HG03097 (cell line): ENCODE data around the gene ATL1.
"Not testable (repeated sequence)": the region's sequence is repeated elsewhere in the genome, so short reads cannot be mapped to it uniquely, and the experiment has no call there.

ENCODE experiments used
- ATAC-seq: cut with Tn5 transposase; IDR thresholded peaks from one replicate; pipeline ENCODE4 v1.9.1; 2021; ENCODE audit not compliant: unreplicated experiment, low FRiP score

ATL1 gene

DNA sequence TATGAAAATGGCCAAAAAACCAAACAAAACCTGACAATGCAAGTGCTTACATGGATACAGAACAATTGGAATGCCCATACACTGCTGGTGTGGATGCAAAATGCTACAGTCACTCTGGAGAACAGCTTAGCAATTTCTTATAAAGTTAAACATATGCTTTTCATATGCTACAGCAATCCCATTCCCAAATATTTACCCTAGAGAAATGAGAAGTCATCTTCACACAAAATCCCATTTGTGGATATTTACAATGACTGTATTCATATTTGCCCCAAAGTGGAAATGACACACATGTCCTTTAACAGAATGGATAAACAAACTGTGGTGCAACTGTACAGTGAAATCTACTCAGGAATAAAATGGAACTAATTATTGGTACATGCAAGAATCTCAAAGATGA lies 87.8 kb downstream of the ATL1 start:
- peak; percentile 19 for ATAC-seq

DNA sequence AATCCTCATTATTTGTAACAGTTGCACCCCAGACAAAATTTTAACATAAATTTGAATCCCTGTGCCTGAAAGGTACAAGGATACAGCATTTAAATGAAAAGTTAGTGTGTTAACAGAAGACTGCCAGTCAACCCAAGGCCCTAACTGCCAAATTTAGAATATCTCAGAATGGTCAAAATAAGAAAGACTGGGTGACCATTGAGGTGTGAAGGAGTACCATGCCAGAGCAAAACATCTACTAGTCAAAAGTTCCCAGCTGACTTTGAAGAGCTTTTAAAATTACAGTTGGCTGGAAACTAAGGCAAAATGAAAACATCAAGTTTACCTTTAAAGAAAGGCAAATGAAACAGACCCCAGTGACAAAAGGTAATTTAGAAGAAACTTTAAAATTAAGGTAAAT lies 89.7 kb downstream of the ATL1 start:
- ATAC-seq: no peak

DNA sequence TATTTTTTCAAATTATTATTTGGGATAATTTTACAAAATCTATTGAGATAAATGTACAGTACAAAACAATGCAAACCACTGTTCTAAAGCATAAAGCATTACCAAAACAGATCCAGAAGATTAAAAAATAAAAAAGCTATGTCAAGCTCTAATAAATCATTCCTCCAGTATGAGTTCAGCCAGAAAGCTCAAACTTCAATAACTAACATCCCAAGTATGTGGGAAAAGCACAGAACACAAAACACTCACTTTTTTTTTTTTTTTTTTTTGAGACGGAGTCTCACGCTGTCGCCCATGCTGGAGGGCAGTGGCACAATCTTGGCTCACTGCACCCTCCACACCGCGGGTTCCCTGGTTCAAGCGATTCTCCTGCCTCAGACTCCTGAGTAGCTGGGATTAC lies 96.8 kb downstream of the ATL1 start:
- ATAC-seq: no peak

DNA sequence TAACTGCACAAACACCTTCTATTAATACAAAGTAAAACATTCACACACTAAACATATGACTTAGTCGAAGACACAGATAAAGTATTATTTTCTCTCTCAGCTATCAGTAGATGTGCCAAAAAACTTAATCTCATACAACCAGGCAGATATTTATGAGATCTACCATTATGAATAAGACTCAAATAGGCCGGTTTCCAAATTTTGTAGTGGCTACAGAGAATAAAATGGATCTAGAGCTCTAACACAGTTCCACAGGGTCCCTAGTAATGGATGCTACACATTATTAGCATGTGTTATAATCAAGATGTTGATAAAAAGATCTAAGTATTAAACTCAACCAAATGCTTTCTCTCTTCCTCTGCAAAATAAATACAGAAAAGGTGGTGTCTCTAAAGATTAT lies 97.8 kb downstream of the ATL1 start:
- no peak for ATAC-seq

DNA sequence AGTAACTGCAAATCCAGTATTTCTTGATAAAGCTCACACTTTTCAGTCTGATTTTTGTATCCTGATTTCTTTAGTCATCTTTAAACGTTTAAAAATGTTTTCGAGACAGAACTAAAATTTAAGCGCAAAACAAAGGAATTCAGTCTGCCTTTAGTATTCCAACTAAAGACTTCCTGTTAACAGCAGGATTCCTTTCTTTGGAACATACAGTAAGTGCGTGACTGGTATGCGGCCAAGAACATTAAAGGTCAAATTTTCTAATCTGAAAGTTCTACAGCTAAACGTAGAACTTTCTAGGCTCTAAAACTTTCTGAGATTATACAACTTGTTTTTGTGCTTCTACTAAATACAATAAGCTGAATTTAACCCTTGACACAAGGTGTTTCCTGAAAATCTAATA lies 98.3 kb downstream of the ATL1 start:
- ATAC-seq: no peak

DNA sequence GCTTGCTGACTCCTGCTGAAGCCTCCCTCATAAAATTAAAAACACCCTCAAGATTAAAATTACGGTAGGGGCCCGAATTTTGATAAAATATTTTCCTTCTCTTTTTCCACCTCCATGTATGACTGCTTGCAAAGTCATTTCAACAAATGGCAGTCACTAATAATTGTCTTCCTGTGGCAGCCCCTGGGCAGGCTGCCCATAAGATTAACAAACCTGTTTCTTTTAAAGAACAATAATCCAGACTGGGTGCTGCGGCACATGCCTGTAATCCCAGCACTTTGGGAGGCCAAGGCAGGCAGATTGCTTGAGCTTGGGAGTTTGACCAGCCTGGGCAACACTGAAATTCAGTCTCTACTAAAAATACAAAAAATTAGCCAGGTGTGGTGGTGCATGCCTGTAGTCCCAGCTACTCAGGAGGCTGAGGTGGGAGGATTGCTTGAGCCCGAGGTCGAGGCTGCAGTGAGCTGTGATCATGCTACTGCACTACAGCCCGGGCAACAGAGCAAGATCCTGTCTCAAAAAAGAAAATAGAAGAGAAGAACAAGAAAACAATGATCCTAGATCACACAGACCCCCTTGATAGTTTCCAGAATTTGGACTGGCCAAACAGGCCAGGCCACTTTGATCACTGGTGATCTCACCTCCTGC lies 99.5 kb downstream of the ATL1 start:
- ATAC-seq: no peak

DNA sequence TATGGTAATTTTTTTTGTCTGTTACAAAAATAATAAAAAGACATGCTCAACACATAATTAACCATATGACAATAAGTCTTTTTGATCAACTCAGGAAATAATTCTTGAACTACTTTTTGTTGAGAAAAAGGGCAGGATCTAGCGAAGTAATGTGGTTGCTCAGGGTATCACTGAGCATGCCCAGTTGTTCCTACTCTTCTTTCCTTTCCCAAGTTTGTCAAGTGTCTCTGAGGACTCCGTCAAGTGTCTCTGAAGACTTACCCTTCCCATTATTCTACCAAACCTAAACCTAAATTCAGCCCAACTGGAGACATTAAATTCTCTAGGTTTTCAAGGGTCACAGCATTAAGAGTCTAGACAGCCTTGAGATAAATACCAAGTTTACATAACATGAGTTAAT lies 104.6 kb downstream of the ATL1 start:
- not testable (repeated sequence) for ATAC-seq

DNA sequence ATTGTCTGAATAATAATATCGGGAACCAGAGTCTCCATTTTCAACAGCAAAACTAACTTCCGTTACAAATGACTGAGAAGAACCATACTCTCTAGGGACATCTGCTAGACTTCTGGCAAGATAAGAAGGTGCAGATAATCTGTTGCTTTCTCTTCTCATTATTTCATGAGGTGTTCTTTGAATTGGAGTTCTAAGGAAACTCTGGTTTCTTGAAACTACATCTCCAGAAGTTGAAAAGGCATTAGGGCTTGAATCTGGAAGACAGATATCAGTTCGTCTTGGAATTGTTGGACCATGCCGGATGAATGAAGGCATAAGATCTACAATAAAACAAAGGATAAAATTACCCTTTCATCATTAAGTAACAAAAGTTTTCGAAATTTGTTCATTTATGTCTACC lies 105.4 kb downstream of the ATL1 start:
- not testable (repeated sequence) for ATAC-seq

DNA sequence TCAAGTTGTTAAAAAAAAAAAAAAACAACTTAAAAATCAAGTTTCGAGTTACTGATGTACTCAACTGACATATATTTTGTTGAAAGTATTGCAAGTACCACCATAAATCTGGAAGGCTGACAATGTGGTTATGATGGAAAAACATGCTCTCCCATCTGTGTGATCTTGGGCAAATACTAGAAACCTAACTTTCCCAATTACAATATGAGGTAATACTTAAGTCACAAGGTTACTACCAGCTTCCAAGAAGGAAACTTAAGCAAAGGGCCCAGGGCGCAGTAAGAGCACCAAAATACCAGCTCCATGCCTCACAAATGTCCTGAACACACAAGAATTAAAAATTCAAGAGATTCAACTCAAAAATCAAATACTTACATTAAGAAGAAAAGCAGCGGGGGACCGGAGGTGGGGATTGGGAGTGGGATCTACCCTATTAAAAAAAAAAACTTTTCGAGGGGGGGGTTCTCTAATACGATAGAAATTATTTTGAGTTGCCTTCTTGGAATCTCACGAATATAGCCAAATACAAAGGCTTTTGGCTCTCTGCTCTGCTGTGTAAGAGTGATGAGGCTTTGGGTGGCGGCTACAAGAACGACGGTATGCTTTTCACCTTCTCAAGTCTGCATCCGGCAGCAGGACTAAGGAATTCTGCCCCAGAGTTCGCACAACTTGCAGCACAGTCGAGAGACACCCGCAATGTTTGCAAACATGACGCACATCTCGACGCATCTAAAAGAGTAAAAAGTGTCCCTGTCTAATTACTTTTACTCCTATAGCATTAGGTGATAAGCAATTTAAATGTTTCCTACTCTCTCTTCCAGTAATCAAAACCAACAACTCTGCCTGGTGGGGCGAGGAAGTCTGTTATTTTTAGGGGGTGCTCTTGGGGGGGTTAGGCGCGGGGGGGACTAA lies 107.1 kb downstream of the ATL1 start:
- ATAC-seq: no peak

DNA sequence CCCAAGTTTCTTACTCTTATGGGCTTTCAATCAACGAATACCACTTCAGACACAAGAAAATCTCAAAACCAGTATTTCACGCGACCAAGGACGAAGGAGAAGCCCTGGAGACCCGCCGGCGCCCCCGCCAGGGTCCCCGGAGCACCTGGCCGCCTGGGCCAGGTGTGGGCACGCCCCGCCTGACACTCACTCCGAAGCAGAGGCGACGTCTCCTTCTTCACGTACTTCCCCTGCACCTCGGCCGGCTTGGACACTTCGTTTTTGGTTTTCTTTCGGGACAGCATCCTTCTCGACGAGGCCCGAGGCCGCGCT lies 107.7 kb downstream of the ATL1 start:
- peak; percentile 44 for ATAC-seq

DNA sequence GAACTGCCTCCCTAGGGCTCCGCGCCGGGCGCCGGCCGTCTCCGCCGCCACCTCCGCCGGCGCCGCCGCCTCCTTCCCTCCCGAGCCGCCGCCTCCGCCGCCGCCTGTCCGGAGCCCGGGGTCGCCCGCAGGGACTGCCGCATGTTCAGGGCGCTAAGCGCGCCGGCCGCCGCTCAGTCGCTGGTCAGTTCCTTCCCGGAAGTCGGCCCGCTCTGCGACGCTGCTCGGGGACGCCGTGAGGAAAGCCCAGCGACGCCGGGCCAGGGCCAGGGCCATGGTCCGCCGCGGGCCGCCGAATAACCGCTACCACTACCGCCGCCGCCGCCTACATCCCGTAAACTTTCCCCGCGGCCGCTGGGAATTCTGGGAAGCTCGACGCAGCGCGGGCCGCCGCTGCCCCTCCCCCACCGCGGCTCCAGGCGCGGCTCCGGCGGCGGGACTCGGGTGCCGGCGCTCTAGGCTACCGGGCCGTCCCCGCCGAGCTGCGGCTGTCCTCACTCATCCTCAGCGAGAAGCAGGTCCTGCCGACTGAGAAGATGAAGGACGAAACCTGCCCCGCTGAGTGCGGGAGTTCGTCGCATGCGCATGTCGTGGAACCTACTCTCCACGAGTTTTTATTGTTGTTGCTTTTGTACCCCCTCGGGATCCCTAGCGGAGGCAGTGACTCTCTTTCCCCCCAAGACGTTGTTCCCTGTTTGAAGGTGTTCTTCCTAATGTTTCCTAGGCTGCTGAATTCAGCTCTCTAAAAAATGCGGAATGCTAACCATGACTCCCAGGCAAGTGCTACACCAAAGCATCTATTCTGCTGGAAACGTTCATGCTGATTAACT lies 108.3 kb downstream of the ATL1 start, which contains the start of gene SAV1:
SAV1 (minus strand) TSS at position 311 of the 830 bp plus-strand sequence. CDS start 339 bp downstream, outside the sequence.
- ATAC-seq: peak; percentile 53

DNA sequence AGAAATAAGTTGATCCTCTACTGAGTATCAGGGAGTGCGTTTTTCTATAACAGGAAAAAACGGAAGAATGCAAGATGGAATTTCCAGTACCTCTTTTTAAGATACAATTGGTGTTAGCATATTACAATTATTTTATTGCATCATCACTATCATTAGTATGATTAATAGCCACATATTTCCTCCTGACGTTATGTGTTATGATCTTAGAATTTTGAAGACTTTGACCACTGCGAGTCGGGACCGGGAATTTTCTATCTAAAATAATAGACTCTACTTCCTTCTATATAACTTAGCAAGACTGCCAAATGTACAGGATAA lies 108.8 kb downstream of the ATL1 start:
- ATAC-seq: no peak

DNA sequence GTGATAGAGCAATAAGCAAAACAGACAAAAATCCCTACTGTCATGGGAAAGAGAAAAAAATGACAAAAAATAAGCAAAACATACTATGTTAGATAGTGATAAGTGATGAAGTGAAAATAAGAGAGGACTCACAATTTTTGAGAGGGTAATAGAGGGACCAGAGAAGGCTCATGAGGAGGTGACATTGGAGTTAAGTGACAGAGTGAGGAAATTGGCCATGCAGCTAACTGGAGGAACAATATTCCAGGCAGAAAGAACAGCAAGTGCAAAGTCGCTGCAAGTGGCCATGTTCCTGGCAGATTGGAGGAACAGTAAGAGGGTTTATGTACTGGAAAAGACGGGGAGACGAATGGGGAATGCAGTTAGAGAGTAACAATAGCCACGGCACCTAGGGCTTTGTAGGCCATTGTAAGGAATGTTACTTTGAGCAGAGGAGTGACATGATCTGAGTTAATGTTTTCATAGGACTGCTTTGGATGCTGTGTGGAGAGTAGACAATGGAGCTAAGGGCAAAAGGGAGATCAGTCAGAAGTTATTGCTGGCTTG lies 109.6 kb downstream of the ATL1 start:
- ATAC-seq: no peak

DNA sequence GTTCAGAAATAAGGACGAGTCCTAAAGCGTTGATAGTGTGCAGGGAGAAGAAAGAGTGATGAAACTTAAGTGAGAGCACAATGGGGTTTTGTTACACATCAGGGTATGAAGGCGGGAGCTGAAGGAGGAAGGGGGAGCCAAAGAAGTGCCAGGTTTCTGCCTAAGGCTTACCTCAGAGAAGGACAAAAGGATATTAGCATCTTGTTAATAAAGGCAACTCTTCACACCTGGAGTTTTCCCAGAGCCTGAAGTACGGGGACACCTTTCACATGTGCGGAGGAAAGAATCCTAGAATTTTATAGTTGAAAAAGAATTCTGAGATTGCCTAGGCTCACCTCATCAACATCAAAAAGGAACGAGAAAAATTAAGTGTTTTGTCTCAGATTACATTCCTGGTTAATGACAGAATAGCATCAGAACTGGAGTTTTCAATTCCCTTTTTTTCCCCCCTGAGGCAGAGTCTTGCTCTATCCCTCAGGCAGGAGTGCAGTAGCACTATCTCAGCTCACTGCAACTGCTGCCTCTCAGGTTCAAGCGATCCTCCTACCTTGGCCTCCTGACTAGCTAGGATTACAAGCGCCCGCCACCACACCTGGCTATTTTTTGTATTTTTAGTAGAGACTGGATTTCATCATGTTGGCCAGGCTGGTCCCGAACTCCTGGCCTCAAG lies 110.4 kb downstream of the ATL1 start:
- no peak for ATAC-seq

DNA sequence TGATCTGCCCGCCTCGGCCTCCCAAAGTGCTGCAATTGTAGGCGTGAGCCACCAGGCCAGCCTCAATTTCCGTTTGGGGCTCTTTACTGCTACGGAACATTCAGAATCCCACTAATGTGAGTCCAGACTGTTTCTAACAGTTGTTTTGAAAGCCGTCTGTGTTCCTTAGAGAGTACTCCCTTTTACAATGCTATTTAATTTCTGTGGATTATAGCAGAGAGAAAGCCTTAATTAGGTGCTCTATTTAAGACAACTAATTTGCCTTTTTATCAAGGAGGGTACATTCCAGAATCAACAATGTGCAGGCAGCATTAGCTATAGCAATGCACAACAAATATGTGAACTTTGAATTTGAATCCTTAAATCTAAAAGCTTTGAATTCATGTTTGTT lies 110.9 kb downstream of the ATL1 start:
- ATAC-seq: no peak

DNA sequence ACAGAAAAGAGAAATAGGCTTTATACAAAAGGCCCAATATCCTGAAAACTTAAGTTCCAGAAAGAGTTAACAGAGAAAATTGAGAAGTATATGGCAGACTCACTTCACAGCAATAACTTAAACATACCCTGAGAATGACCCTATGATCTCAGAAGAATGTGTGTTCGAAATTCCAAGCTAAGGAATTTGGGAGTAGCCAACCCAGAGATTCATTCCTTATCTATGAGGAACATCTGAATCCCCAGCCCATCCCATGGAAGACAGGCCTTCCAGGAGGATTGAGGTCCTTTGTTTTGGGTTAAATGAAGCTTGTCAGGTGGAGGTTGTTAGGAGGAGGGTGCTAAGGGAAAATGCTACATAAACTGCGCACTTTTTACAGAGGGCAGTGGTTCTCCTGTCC lies 115.7 kb downstream of the ATL1 start:
- no peak for ATAC-seq

DNA sequence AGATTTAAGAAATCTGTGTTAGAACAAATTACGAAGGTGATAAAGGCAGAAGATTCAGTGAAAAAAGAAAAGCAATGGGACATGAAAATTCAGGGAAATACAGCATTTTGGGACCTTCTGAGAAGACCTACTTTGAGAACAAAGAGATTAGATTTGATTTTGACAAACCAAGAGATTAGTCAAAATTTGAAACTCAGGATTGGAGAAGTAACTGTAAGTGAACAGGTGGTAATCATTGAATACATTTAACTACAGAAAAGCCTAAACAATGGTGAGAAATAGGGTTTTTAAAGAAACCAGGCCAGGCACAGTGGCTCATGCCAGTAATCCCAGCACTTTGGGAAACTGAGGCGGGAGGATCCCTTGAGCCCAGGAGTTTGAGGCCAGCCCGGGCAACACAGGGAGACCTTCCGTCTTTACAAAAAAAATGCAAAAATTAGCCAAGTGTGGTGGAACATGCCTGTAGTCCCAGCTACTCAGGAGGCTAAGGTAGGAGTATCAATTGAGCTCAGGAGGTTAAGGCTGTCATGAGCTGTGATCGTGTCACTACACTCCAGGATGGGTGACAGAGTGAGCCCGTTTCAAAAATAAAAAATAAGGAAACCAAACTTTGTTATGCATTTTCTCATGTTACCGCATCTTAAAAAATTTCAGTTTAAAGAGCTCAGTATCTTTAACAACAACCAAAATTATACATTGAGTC lies 117.0 kb downstream of the ATL1 start:
- ATAC-seq: no peak

DNA sequence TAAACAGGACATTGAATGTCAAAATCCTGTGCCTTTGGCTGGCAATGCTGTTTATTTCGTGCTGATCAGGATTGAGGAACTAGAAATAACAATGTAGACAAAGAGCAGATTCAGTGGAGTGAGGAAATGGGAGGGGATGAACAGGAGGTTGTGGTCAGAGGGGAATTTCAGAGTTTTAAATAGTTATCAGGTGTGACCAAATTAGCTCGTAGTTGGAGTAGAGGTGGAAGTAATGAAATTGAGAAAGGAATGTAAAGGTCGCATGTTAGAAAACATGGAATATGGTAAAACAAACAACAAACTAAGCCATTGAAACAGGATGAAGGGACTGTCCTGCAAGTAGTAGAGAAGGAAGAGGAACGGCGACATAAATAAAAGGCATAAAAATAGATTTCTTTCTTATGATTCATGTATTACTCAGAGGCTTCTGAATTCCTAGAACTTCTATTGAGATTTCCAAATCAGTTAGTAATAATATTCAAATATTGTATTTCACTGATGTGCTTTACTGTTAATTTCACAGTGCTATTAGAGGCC lies 117.7 kb downstream of the ATL1 start:
- ATAC-seq: no peak

DNA sequence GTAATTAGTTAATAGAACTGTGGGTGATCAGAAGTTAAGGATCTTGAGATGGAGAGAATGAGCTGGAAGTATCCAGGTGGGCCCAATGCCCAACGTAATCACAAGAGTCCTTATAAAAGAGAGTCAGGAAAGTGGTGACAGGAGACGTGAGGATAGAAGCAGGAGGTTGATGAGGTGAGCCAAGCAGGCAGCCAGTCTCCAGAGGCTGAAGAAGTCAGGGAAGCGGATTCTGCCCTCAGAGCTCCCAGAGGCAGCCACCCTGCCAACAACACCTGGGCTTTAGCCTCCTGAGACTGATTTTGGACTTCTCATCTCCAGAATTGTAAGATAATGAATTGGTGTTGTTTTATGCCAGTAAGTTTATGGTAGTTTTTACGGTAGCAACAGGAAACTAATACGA lies 118.2 kb downstream of the ATL1 start:
- ATAC-seq: no peak

DNA sequence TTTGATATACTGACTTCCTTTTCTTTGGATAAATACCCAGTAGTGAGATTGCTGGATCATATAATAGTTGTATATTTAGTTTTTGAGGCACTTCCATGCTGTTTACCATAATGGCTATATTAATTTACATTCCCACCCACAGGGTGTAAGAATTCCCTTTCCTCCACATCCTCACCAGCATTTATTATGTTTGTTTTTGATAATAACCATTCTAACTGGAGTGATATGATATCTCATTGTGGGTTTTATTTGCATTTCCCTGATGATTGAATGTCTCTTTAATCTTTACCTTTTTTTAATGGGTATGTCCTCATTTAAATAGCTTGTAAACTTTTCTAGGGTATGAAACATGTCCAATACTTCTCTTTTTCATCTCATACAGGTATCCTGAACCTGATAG lies 119.7 kb downstream of the ATL1 start:
- ATAC-seq: no peak
